LoVo (cell line): ENCODE measurements around the gene CRHBP.

ENCODE experiments used
- DNase-seq: peaks from one replicate; pipeline ENCODE4 v3.0.0-alpha.2; 2016; ENCODE audit warnings: low spot score

The CRHBP gene

GRCh38 chr5:77017668-77018067 lies 64.8 kb downstream of the CRHBP start:
- no peak for DNase-seq
